EH (cell line): Measurements from ENCODE around the gene TMEM89.

Experiments used
- DNase-seq: peaks from one replicate; pipeline ENCODE4 v3.0.0-alpha.2; 2015; ENCODE audit warnings: low read depth

Gene TMEM89

GRCh38 chr3:48641396-48641795 is 19.8 kb upstream of the TMEM89 start:
- DNase-seq = no peak

- no peak for DNase-seq
Measured at GRCh38 chr3:48639944-48640606, 18.5 kb upstream of the TMEM89 start.

GRCh38 chr3:48637305-48637704 is 15.7 kb upstream of the TMEM89 start:
- DNase-seq = no peak

- DNase-seq = peak; percentile 23
Measured at GRCh38 chr3:48636149-48636655, 14.6 kb upstream of the TMEM89 start.

- DNase-seq = peak; percentile 97
Measured at GRCh38 chr3:48635222-48636021, 13.9 kb upstream of the TMEM89 start, which contains the start of gene SLC26A6. Gene SLC26A6 (minus strand): TSS chr3:48635461. CDS start chr3:48635393, 68 bp downstream.

GRCh38 chr3:48634661-48635221 is 13.2 kb upstream of the TMEM89 start:
- DNase-seq = peak; percentile 78

- no peak for DNase-seq
Measured at GRCh38 chr3:48633743-48634142, 12.2 kb upstream of the TMEM89 start.

- DNase-seq = no peak
Measured at GRCh38 chr3:48633256-48633655, 11.7 kb upstream of the TMEM89 start.

GRCh38 chr3:48631516-48632448 is 10.2 kb upstream of the TMEM89 start:
- no peak for DNase-seq

GRCh38 chr3:48630833-48631232 is 9.3 kb upstream of the TMEM89 start:
- DNase-seq = no peak

GRCh38 chr3:48630407-48630806 is 8.8 kb upstream of the TMEM89 start:
- no peak for DNase-seq

- no peak for DNase-seq
Measured at GRCh38 chr3:48629894-48630293, 8.3 kb upstream of the TMEM89 start.

GRCh38 chr3:48628277-48629017 is 6.9 kb upstream of the TMEM89 start:
- DNase-seq = no peak

GRCh38 chr3:48625600-48625999 is 4.0 kb upstream of the TMEM89 start:
- DNase-seq = no peak

GRCh38 chr3:48624767-48625166 is 3.2 kb upstream of the TMEM89 start:
- DNase-seq = no peak

- no peak for DNase-seq
Measured at GRCh38 chr3:48623851-48624547, 2.4 kb upstream of the TMEM89 start.

GRCh38 chr3:48619541-48620524 is 1.7 kb downstream of the TMEM89 start:
- DNase-seq = no peak

- no peak for DNase-seq
Measured at GRCh38 chr3:48617559-48617958, 4.0 kb downstream of the TMEM89 start.

GRCh38 chr3:48614044-48614443 is 7.5 kb downstream of the TMEM89 start:
- DNase-seq = peak; percentile 76
